COLO668 (cell line): ENCODE results near the gene ZRANB1.

Source experiments
- DNase-seq: peaks from one replicate; lab custom pipeline; 2025; ENCODE audit not compliant: unreplicated experiment; lab: John Stamatoyannopoulos, UW

ZRANB1 gene

GRCh38 chr10:125004571-125005311, 62.8 kb downstream of the ZRANB1 start:
- DNase-seq, result no peak

GRCh38 chr10:125005312-125006187, 63.6 kb downstream of the ZRANB1 start:
- DNase-seq, result no peak

- no peak for DNase-seq
Measured at GRCh38 chr10:125006188-125006680, 64.3 kb downstream of the ZRANB1 start.

- peak; percentile 11 for DNase-seq
Measured at GRCh38 chr10:125006921-125007426, 65.1 kb downstream of the ZRANB1 start.

GRCh38 chr10:125007436-125007835, 65.5 kb downstream of the ZRANB1 start:
- DNase-seq, result no peak

GRCh38 chr10:125008689-125009638, 67.0 kb downstream of the ZRANB1 start:
- no peak for DNase-seq

GRCh38 chr10:125009661-125010161, 67.8 kb downstream of the ZRANB1 start:
- no peak for DNase-seq

GRCh38 chr10:125010362-125010761, 68.4 kb downstream of the ZRANB1 start:
- DNase-seq, result no peak

GRCh38 chr10:125011171-125011925, 69.4 kb downstream of the ZRANB1 start:
- DNase-seq, result peak; percentile 12

GRCh38 chr10:125011926-125012705, 70.2 kb downstream of the ZRANB1 start:
- no peak for DNase-seq

- DNase-seq, result peak; percentile 20
Measured at GRCh38 chr10:125012851-125013528, 71.1 kb downstream of the ZRANB1 start.

- peak; percentile 20 for DNase-seq
Measured at GRCh38 chr10:125013529-125013872, 71.6 kb downstream of the ZRANB1 start.

GRCh38 chr10:125014086-125014830, 72.3 kb downstream of the ZRANB1 start:
- DNase-seq, result no peak

GRCh38 chr10:125014836-125015355, 73.0 kb downstream of the ZRANB1 start:
- DNase-seq, result no peak

- DNase-seq, result no peak
Measured at GRCh38 chr10:125015356-125015944, 73.5 kb downstream of the ZRANB1 start.

GRCh38 chr10:125016123-125016522, 74.2 kb downstream of the ZRANB1 start:
- no peak for DNase-seq

GRCh38 chr10:125016611-125017202, 74.8 kb downstream of the ZRANB1 start:
- DNase-seq, result no peak
